GM12878 (cell line): ENCODE measurements around the gene MYH9. TPM values are rescaled to one million over a fixed set of nuclear protein-coding genes. Genes with fewer than 3 reads are reported as not detected.

ENCODE experiments used
- BCLAF1 ChIP-seq: fragments of 450-650 bp; IDR thresholded peaks from 2 replicates; pipeline ENCODE4 v1.6.1; 2017; ENCODE audit warnings: antibody characterized with exemption, mild to moderate bottlenecking, moderate library complexity
- CBX5 ChIP-seq: sonication (generic); IDR thresholded peaks from 2 replicates; pipeline ENCODE4 v1.6.1; 2016; ENCODE audit warnings: low read depth, moderate library complexity, mild to moderate bottlenecking, inconsistent platforms
- EZH2 ChIP-seq: IDR thresholded peaks from 2 replicates; pipeline ENCODE4 v1.6.1; 2012; ENCODE audit warnings: low read depth, mild to moderate bottlenecking, control low read depth, inconsistent platforms, low read length, borderline replicate concordance; ENCODE audit not compliant: control insufficient read depth
- GABPA ChIP-seq: IDR thresholded peaks from 2 replicates; pipeline ENCODE4 v1.6.1; 2014; ENCODE audit warnings: antibody characterized with exemption, low read depth, mild to moderate bottlenecking, inconsistent platforms
- GATAD2B ChIP-seq: fragments of 450-650 bp; conservative IDR thresholded peaks from 2 replicates; pipeline ENCODE4 v1.6.1; 2017; ENCODE audit warnings: low read depth, mild to moderate bottlenecking, moderate library complexity
- IRF5 ChIP-seq: fragments of 450-650 bp; IDR thresholded peaks from 2 replicates; pipeline ENCODE4 v1.6.1; 2017; ENCODE audit warnings: borderline replicate concordance
- KAT2A ChIP-seq: conservative IDR thresholded peaks from 2 replicates; pipeline ENCODE4 v1.6.1; 2011; ENCODE audit warnings: low read depth, low read length; ENCODE audit not compliant: control insufficient read depth
- NFXL1 ChIP-seq: fragments of 450-650 bp; IDR thresholded peaks from 2 replicates; pipeline ENCODE4 v1.6.1; 2017; ENCODE audit warnings: antibody characterized with exemption, mild to moderate bottlenecking, borderline replicate concordance
- RB1 ChIP-seq: fragments of 450-650 bp; formaldehyde crosslinking; IDR thresholded peaks from 2 replicates; pipeline ENCODE4 v1.6.1; 2017; ENCODE audit warnings: mild to moderate bottlenecking, borderline replicate concordance
- RBBP5 ChIP-seq: fragments of 200-600 bp; sonication (generic); conservative IDR thresholded peaks from 2 replicates; pipeline ENCODE4 v1.6.1; 2016
- SKIL ChIP-seq: fragments of 450-650 bp; IDR thresholded peaks from 2 replicates; pipeline ENCODE4 v1.6.1; 2017; ENCODE audit warnings: mild to moderate bottlenecking, low read depth, inconsistent platforms; ENCODE audit not compliant: poor library complexity, severe bottlenecking
- SMC3 ChIP-seq: IDR thresholded peaks from 2 replicates; pipeline ENCODE4 v1.6.1; 2011; ENCODE audit warnings: low read length, improper control_type of control experiment, borderline replicate concordance
- WRNIP1 ChIP-seq: IDR thresholded peaks from 2 replicates; pipeline ENCODE4 v1.6.1; 2011; ENCODE audit warnings: low read depth, low read length, improper control_type of control experiment, borderline replicate concordance
- YBX1 ChIP-seq: fragments of 450-650 bp; IDR thresholded peaks from 2 replicates; pipeline ENCODE4 v1.6.1; 2016; ENCODE audit warnings: antibody characterized with exemption
- ZBTB33 ChIP-seq: fragments of 450-650 bp; IDR thresholded peaks from 2 replicates; pipeline ENCODE4 v1.6.1; 2017; ENCODE audit warnings: mild to moderate bottlenecking
- ZBTB40 ChIP-seq: fragments of 450-650 bp; IDR thresholded peaks from 2 replicates; pipeline ENCODE4 v1.6.1; 2016; ENCODE audit warnings: mild to moderate bottlenecking, moderate library complexity, borderline replicate concordance
- ZNF274 ChIP-seq: IDR thresholded peaks from one replicate; pipeline ENCODE4 v1.8.0; 2011; ENCODE audit not compliant: insufficient read length, insufficient read depth
- polyA plus RNA-seq, 11 experiments: library from polyadenylated mRNA; depleted of rRNA in 4 of 11; unstranded in 6 of 11; stranded (reverse) in 5 of 11; fragments of >200 nt; fragmentation: Nextera tagmentation in 4 of 11; fragmentation: Illumina TruSeq in 1 of 11; extraction: Ambion mirVana in 4 of 11; extraction: Trizol in 1 of 11; gene quantifications; 1 replicate in 1 of 11; 2 replicates in 10 of 11; pipeline versions ENCODE4 v1.2.1 to v1.2.3, GENCODE V29; 2011 to 2016; ENCODE audit warnings: inconsistent platforms in 2 of 11, missing spikeins in 2 of 11, low read depth in 1 of 11
- total RNA-seq, 4 experiments: library from RNA; depleted of rRNA in 3 of 4; stranded (reverse); fragments of >200 nt in 3 of 4; fragmentation: Illumina TruSeq in 1 of 4; extraction: Trizol in 1 of 4; gene quantifications; 2 replicates each; pipeline versions ENCODE4 v1.2.1 to v1.2.3, GENCODE V29; 2013 to 2021

MYH9 gene
- total and polyA plus RNA-seq, 10 of the 15 experiments (the other 5 are each of a cell fraction or from before 2014, with no cell fraction given): 5.1 to 525 (median 145) TPM

GRCh38 chr22:36301384-36301828, 86.4 kb downstream of the MYH9 start (continued):
- TF ChIP-seq BCLAF1 (no peak), SMC3 (peak; percentile 97), RBBP5 (no peak), CBX5 (no peak), RB1 (no peak; the same call in 1 of the 2 replicates), WRNIP1 (0 out of 2 replicates have a peak, but pooled peaks have one; percentile 88), GABPA (no peak), GATAD2B (0 out of 2 replicates have a peak, but pooled peaks have one; percentile 39), NFXL1 (no peak), ZBTB33 (no peak), EZH2 (no peak), KAT2A (no peak), IRF5 (no peak), SKIL (no peak), YBX1 (no peak), ZBTB40 (no peak), ZNF274 (no peak)
